Embryonic facial prominence (tissue), 1 donor: ENCODE data around the gene OR2M4.
"Not testable (repeated sequence)": the region's sequence is repeated elsewhere in the genome, so short reads cannot be mapped to it uniquely, and the experiment has no call there.

Experiments used
- DNase-seq: peaks from one replicate; pipeline ENCODE4 v3.0.0-alpha.2; 2016; ENCODE audit errors: extremely low spot score

Gene OR2M4

GRCh38 chr1:248231117-248231516 lies at the start of gene OR2M4:
Gene OR2M4, plus strand, starts transcription at chr1:248231417. Its CDS starts 7,512 bp downstream, at chr1:248238929.
- no peak for DNase-seq

GRCh38 chr1:248183996-248184395 lies 47.2 kb upstream of the OR2M4 start:
- DNase-seq: no peak

- no peak for DNase-seq
These were observed 43.9 kb upstream of the OR2M4 start for GRCh38 chr1:248187363-248187762.

DNA sequence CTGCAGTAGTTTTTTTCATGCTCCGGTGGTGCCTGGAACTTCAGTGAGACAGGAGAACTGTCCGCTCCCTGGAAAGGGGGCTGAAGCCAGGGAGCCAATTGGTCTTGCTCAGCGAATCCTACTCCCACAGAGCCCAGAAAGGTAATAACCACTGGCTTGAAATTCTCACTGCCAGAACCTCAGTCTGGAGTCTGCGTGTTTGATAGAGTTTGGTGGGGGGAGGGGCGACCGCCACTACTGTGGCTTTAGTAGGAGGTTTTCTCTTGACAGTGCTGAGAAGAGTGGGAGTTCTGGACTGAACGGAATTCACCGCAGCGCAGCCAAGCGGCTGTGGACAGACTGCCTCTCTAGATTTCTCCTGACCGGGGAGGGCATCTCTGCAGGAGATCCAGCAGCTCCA lies 42.2 kb upstream of the OR2M4 start:
- DNase-seq: no peak

GRCh38 chr1:248194117-248194516 lies 37.1 kb upstream of the OR2M4 start:
- DNase-seq: no peak

DNA sequence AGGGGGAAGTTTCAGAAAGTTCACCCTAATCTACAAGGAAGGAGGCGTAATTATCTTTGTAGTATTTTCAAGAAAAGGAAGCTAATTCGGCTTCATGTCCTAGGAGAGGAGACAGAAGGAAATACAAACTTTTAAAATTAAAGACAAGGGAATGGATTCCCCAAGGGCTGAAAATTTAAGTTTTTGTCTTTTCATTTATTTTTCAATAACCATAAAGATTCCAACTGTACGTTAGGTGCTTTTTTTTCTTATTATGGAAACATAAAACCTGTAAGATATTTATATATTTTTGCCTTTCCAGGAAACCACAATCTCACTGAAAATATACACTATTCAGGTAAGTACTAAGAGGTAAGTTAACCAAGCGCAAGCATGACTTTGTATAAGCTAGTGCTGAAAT lies 34.3 kb upstream of the OR2M4 start, which contains the start of gene OR2M3:
Gene OR2M3 (plus strand): TSS at position 301 of the 400 bp plus-strand sequence. CDS start 5,803 bp downstream, outside the sequence.
- no peak for DNase-seq

GRCh38 chr1:248215880-248216279 lies 15.3 kb upstream of the OR2M4 start:
- DNase-seq: no peak

DNA sequence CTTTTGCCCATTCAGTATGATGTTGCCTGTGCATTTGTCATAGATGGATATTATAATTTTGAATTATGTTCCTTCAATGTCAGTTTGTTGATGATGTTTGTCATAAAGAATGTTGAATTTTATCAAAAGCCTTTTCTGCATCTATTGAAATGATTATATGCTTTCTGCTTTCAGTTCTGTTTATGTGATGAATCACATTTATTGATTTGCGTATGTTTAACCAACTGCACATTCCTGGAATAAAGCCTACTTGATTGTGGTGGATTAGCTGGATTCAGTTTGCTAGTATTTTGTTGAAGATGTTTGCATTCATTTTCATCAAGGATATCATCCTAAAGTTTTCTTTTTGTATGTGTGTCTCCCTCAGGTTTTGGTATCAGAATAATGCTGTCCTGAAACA lies 5.7 kb upstream of the OR2M4 start:
- DNase-seq: no peak

DNA sequence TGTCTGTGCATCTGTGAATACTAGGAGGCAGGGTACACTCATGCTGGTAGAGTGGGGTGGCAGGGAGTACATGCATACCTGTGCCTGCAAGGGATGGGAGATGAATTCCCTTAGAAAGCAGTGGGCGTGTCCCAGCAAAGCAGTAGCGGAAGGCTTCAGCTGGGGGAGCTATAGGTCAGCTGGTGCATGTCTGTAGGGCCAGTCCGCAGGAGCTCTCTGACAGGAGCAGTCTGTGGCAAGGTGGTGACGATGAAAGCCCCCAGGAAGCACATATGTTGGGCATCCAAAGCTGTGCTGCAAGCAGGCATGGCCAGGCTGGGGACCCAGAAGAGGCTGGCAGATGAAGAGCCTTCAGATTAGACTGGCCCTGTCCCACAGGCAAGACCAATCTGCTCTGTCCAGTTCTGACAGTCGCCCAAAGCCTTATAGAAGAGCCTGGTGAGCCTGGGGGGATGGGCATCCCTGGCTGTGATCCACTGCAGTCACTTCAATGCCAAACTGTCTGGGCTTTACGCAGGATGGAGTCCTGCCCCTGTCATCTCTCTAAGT lies 1.8 kb upstream of the OR2M4 start:
- no peak for DNase-seq

- no peak for DNase-seq
These were observed 8.3 kb downstream of the OR2M4 start for GRCh38 chr1:248239478-248239877.

DNA sequence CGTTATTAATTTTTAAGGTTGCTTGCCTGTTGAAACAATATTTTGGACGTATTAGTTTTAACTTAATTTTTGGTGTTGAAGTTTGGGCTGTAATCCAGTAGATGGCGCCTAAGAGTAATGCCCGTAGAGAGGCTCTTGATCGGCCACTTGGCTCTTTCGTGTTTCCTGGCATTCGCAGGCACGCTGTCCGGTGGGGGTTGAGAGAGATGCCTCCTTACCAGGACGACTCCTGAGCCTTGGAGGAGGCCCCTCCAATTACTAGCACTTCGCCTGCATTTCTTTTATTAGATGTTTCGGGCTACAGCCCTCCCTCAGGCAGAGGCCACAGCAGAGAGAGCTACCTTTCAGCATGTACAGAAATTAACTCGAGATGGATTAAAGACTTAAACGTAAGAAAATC lies 12.0 kb downstream of the OR2M4 start:
- DNase-seq: no peak

GRCh38 chr1:248259309-248259708 lies 28.1 kb downstream of the OR2M4 start:
- not testable (repeated sequence) for DNase-seq

GRCh38 chr1:248268178-248268577 lies 37.0 kb downstream of the OR2M4 start:
- no peak for DNase-seq

DNA sequence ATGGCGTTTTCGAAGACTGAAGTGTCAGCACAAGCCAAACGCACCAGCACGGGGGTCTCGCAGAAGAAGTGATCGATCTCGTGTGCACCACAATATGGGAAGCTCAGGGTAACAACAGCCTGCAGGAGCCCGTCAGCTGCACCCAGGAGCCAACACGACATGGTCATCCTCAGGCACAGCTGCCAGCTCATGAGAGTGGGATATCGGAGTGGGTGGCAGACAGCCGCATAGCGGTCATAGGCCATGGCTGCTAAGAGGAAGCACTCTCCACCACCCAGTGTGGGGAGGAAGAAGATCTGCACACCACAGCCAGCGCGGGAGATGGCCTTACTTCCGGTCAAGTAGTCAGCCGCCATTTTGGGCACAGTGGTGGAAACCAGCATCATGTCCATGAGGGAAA lies 42.0 kb downstream of the OR2M4 start:
- not testable (repeated sequence) for DNase-seq

- DNase-seq: no peak
These were observed 46.7 kb downstream of the OR2M4 start, which contains the start of gene OR2T33 for GRCh38 chr1:248277876-248278275. Gene OR2T33, minus strand, starts transcription at chr1:248277976. Its CDS starts 4,162 bp downstream, at chr1:248273814.

DNA sequence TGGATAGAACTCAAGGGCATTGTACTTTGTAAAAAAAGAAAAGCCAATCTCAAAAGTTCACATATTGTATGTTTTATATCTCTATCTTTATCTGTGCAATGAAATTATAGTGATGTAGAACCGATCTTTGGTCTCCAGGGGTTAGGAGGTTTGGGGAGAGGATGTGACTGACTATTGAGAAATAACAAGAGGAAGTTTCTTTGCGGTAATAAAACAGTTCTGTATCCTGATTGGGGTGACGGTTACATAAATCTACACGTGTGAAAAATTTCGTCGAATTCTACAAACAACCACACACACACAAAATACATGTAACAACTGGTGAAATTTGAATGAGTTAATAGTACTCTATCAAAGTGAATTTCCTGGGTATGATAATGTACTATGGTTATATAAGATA lies 57.2 kb downstream of the OR2M4 start:
- DNase-seq: no peak
